CD4-positive, alpha-beta T cell (primary cell): ENCODE measurements around the gene EEFSEC. TPM values are rescaled to one million over a fixed set of nuclear protein-coding genes. Genes with fewer than 3 reads are reported as not detected.

Experiments
- ATAC-seq: fragments of 200-7000 bp; cut with Tn5 transposase; one replicate; pipeline ENCODE4 v1.10.0; 2022; ENCODE audit warnings: mild to moderate bottlenecking; ENCODE audit not compliant: poor library complexity
- CTCF ChIA-PET: fragments of 350-600 bp; sonication (Branson Sonifier 250); formaldehyde crosslinking; loops from one replicate; lab custom pipeline; 2021; ENCODE audit warnings: antibody characterized with exemption, inconsistent platforms; lab: Charles Lee
- POLR2A ChIA-PET: fragments of 350-600 bp; sonication (Branson Sonifier 250); formaldehyde crosslinking; loops from one replicate; lab custom pipeline; 2021; ENCODE audit warnings: antibody characterized with exemption, inconsistent platforms; lab: Charles Lee
- DNase-seq, 14 experiments: peaks; one replicate each; pipeline ENCODE4 v3.0.0-alpha.2; 2013 to 2020; ENCODE audit warnings: mixed read lengths in 2 of 14
- H3K27ac ChIP-seq, 2 donors: one replicate each; pipeline versions ENCODE4 v1.5.1 to v1.7.0; 2013; ENCODE audit warnings: low read length in 2 of 2, low read depth in 1 of 2, mild to moderate bottlenecking in 1 of 2
- H3K27me3 ChIP-seq, 2 experiments: 1 replicate in 1 of 2; 2 replicates in 1 of 2; pipeline versions ENCODE4 v1.6.1 to v1.7.0; 2013; ENCODE audit warnings: low read length in 2 of 2, control low read depth in 1 of 2, mild to moderate bottlenecking in 1 of 2, moderate library complexity in 1 of 2; ENCODE audit not compliant: insufficient read depth in 2 of 2, control insufficient read depth in 1 of 2
- H3K36me3 ChIP-seq: one replicate; pipeline ENCODE4 v1.6.1; 2013; ENCODE audit warnings: low read length, control low read depth; ENCODE audit not compliant: insufficient read depth
- H3K4me1 ChIP-seq: one replicate; pipeline ENCODE4 v1.6.1; 2013; ENCODE audit warnings: low read length, control low read depth; ENCODE audit not compliant: insufficient read depth
- H3K4me3 ChIP-seq: one replicate; pipeline ENCODE4 v1.5.1; 2013; ENCODE audit warnings: mild to moderate bottlenecking, low read length, moderate library complexity
- H3K9me3 ChIP-seq, 2 experiments: 1 replicate in 1 of 2; 2 replicates in 1 of 2; pipeline versions ENCODE4 v1.6.1 to v1.7.0; 2013; ENCODE audit warnings: low read length in 2 of 2, mild to moderate bottlenecking in 2 of 2, control low read depth in 1 of 2, moderate library complexity in 1 of 2; ENCODE audit not compliant: control insufficient read depth in 1 of 2, insufficient read depth in 1 of 2
- H3K27ac Mint-ChIP-seq: one replicate; pipeline ENCODE4 v1.8.0; 2020; ENCODE audit warnings: mixed read lengths
- H3K27me3 Mint-ChIP-seq: one replicate; pipeline ENCODE4 v1.8.0; 2021; ENCODE audit warnings: mixed read lengths
- H3K36me3 Mint-ChIP-seq: one replicate; pipeline ENCODE4 v1.8.0; 2021; ENCODE audit warnings: low read depth, mixed read lengths
- H3K4me1 Mint-ChIP-seq: one replicate; pipeline ENCODE4 v1.8.0; 2021; ENCODE audit warnings: low read depth, mixed read lengths
- H3K4me3 Mint-ChIP-seq: one replicate; pipeline ENCODE4 v1.8.0; 2020; ENCODE audit warnings: mild to moderate bottlenecking, mixed read lengths
- H3K9me3 Mint-ChIP-seq: one replicate; pipeline ENCODE4 v1.8.0; 2020; ENCODE audit warnings: mixed read lengths
- CTCF ChIP-seq: fragments of 200-600 bp; IDR thresholded peaks from one replicate; pipeline ENCODE4 v1.8.0; 2022; ENCODE audit warnings: antibody characterized with exemption, mild to moderate bottlenecking
- intact Hi-C, 2 experiments: fragments of 100-400 bp; cut with DNase I in 1 of 2; cut with micrococcal nuclease in 1 of 2; formaldehyde crosslinking; loops; one replicate each; pipeline versions ENCODE4 v1.15.1 to v1.9.0; 2023 to 2025; cut with DNase I, micrococcal nuclease
- total RNA-seq, 174 experiments: library from RNA in 2 of 174; stranded (reverse) in 2 of 174; gene quantifications; one replicate each; pipeline ENCODE4 v1.2.3 and lab custom pipeline; 2021 to 2026

EEFSEC gene
- total RNA-seq, 2 experiments from 2014 or later: 13.1 to 13.9 TPM

- ChIA-PET CTCF (interaction anchor here (1.3 to 2.7 kb wide), 2 partner anchors 70 to 157 kb away, joined by 3 to 12 read pairs; no protein-coding TSS in a partner anchor), POLR2A (no interaction called here)
- H3K9me3 ChIP-seq: peaks cover 0 to 5% of the 10 kb centered on the region in 2 experiments
- peaks cover 16 to 28% of the 10 kb centered on the region in 2 experiments for H3K27me3 ChIP-seq
- TF ChIP-seq CTCF: no peak
- no peak for ATAC-seq
- H3K27ac ChIP-seq: no peak overlapping the region
- no peak for DNase-seq
- no peaks in the 10 kb centered on the region for H3K36me3 ChIP-seq
- intact Hi-C loops: no loop called here
- peaks cover 4% of the 10 kb centered on the region for H3K4me1 Mint-ChIP-seq
- no peak overlapping the region for H3K4me3 ChIP-seq
- no peaks in the 10 kb centered on the region for H3K36me3 Mint-ChIP-seq
- peak overlapping the region; percentile 45 for H3K4me3 Mint-ChIP-seq
- H3K27me3 Mint-ChIP-seq: peaks cover 42% of the 10 kb centered on the region
- H3K4me1 ChIP-seq: peaks cover 10% of the 10 kb centered on the region
- no peak overlapping the region for H3K27ac Mint-ChIP-seq
- no peaks in the 10 kb centered on the region for H3K9me3 Mint-ChIP-seq
These were observed 274.0 kb downstream of the EEFSEC start for GRCh38 chr3:128427175-128427857.

GRCh38 chr3:128427872-128428822 lies 274.9 kb downstream of the EEFSEC start:
- no peak for DNase-seq
- CTCF ChIA-PET: interaction anchor here (1.3 to 2.7 kb wide), 2 partner anchors 69 to 156 kb away, joined by 3 to 12 read pairs; no protein-coding TSS in a partner anchor
- H3K27me3 Mint-ChIP-seq: peaks cover 45% of the 10 kb centered on the region
- H3K9me3 Mint-ChIP-seq: no peaks in the 10 kb centered on the region
- peaks cover 7% of the 10 kb centered on the region for H3K4me1 Mint-ChIP-seq
- POLR2A ChIA-PET: interaction anchor here (0.6 kb wide), 1 partner anchor 208 kb away, joined by 3 read pairs; no protein-coding TSS in a partner anchor
- TF ChIP-seq CTCF: no peak
- Histone ChIP-seq H3K4me3 (no peak overlapping the region), H3K9me3 (peaks cover 0 to 9% of the 10 kb centered on the region in 2 experiments), H3K4me1 (peaks cover 16% of the 10 kb centered on the region), H3K27ac (no peak overlapping the region), H3K36me3 (no peaks in the 10 kb centered on the region), H3K27me3 (peaks cover 19 to 35% of the 10 kb centered on the region in 2 experiments)
- intact Hi-C loops: no loop called here
- H3K36me3 Mint-ChIP-seq: no peaks in the 10 kb centered on the region
- no peak for ATAC-seq
- H3K27ac Mint-ChIP-seq: no peak overlapping the region
- H3K4me3 Mint-ChIP-seq: no peak overlapping the region

- no peak overlapping the region for H3K27ac Mint-ChIP-seq
- no peaks in the 10 kb centered on the region for H3K36me3 Mint-ChIP-seq
- ATAC-seq: no peak
- H3K9me3 ChIP-seq: peaks cover 0 to 9% of the 10 kb centered on the region in 2 experiments
- ChIA-PET CTCF (no interaction called here), POLR2A (no interaction called here)
- H3K4me3 ChIP-seq: no peak overlapping the region
- no peaks in the 10 kb centered on the region for H3K9me3 Mint-ChIP-seq
- peaks cover 25 to 46% of the 10 kb centered on the region in 2 experiments for H3K27me3 ChIP-seq
- TF ChIP-seq CTCF: no peak
- peaks cover 54% of the 10 kb centered on the region for H3K27me3 Mint-ChIP-seq
- H3K4me1 ChIP-seq: peaks cover 17% of the 10 kb centered on the region
- H3K27ac ChIP-seq: no peak overlapping the region
- no peak for DNase-seq
- intact Hi-C loops: no loop called here
- H3K36me3 ChIP-seq: no peaks in the 10 kb centered on the region
- no peak overlapping the region for H3K4me3 Mint-ChIP-seq
- peaks cover 7% of the 10 kb centered on the region for H3K4me1 Mint-ChIP-seq
These were observed 276.0 kb downstream of the EEFSEC start for GRCh38 chr3:128429275-128429674.
